Calu3 (cell line): ENCODE results near the gene CYB5B. TPM values are rescaled to one million over a fixed set of nuclear protein-coding genes. Genes with fewer than 3 reads are reported as not detected.

Source experiments
- BruUV-seq: library from RNA; stranded (reverse); fragments of 400-500 nt; replicated peaks from 2 replicates; lab custom pipeline; 2021; lab: Mats Ljungman, UMichigan
- CTCF ChIA-PET: fragments of 300-600 bp; sonication (Branson Sonifier 250); formaldehyde crosslinking; loops from one replicate; lab custom pipeline; 2022; ENCODE audit warnings: antibody characterized with exemption; lab: Charles Lee
- DNase-seq: peaks from one replicate; pipeline ENCODE4 v3.0.0; 2022
- H3K27ac Mint-ChIP-seq: one replicate; pipeline ENCODE4 v1.8.0; 2022; ENCODE audit warnings: mixed read lengths; ENCODE audit not compliant: unreplicated experiment
- H3K27me3 Mint-ChIP-seq: one replicate; pipeline ENCODE4 v1.8.0; 2022; ENCODE audit warnings: mixed read lengths; ENCODE audit not compliant: unreplicated experiment
- H3K36me3 Mint-ChIP-seq: one replicate; pipeline ENCODE4 v1.8.0; 2022; ENCODE audit warnings: mild to moderate bottlenecking, moderate library complexity, mixed read lengths; ENCODE audit not compliant: insufficient read depth, unreplicated experiment
- H3K4me1 Mint-ChIP-seq: one replicate; pipeline ENCODE4 v1.8.0; 2022; ENCODE audit warnings: mild to moderate bottlenecking, low read depth, mixed read lengths; ENCODE audit not compliant: unreplicated experiment
- H3K4me3 Mint-ChIP-seq: one replicate; pipeline ENCODE4 v1.8.0; 2022; ENCODE audit warnings: mild to moderate bottlenecking, low read depth, moderate library complexity, mixed read lengths; ENCODE audit not compliant: unreplicated experiment
- H3K9me3 Mint-ChIP-seq: one replicate; pipeline ENCODE4 v1.8.0; 2022; ENCODE audit warnings: low read depth, mixed read lengths; ENCODE audit not compliant: unreplicated experiment
- CTCF ChIP-seq: fragments of 200-600 bp; IDR thresholded peaks from one replicate; pipeline ENCODE4 v1.8.0; 2022; ENCODE audit warnings: antibody characterized with exemption; ENCODE audit not compliant: unreplicated experiment
- intact Hi-C: fragments of 100-400 bp; cut with micrococcal nuclease; formaldehyde crosslinking; loops from one replicate; pipeline ENCODE4 v1.10.0; 2022; ENCODE audit not compliant: unreplicated experiment
- total RNA-seq: library from RNA; stranded (reverse); gene quantifications from 2 replicates; pipeline ENCODE4 v1.2.3, GENCODE V29; 2022

CYB5B gene
- total RNA-seq, 1 experiment from 2014 or later: 179 TPM

GRCh38 chr16:69434066-69434465 is 9.6 kb downstream of the CYB5B start:
- intact Hi-C loops: no loop called here
- Mint-ChIP-seq H3K4me3 (no peak overlapping the region), H3K27me3 (no peaks in the 10 kb centered on the region), H3K9me3 (no peaks in the 10 kb centered on the region), H3K27ac (no peak overlapping the region), H3K36me3 (peaks cover 28% of the 10 kb centered on the region), H3K4me1 (peaks cover 19% of the 10 kb centered on the region)
- no peak for TF ChIP-seq CTCF
- CTCF ChIA-PET: interaction anchor here (0.7 kb wide), 1 partner anchor 22 kb away, joined by 4 read pairs; no protein-coding TSS in a partner anchor
- no TSS peak for BruUV-seq
- no peak for DNase-seq

GRCh38 chr16:69435977-69436820 is 11.8 kb downstream of the CYB5B start:
- H3K27me3 Mint-ChIP-seq: no peaks in the 10 kb centered on the region
- H3K27ac Mint-ChIP-seq: no peak overlapping the region
- no peak overlapping the region for H3K4me3 Mint-ChIP-seq
- no peaks in the 10 kb centered on the region for H3K9me3 Mint-ChIP-seq
- H3K36me3 Mint-ChIP-seq: peaks cover 27% of the 10 kb centered on the region
- TF ChIP-seq CTCF: no peak
- no peak for DNase-seq
- BruUV-seq: no TSS peak
- intact Hi-C loops: no loop called here
- CTCF ChIA-PET: interaction anchor here (0.5 kb wide), 1 partner anchor 376 kb away, joined by 3 read pairs; no protein-coding TSS in a partner anchor
- H3K4me1 Mint-ChIP-seq: peaks cover 19% of the 10 kb centered on the region

GRCh38 chr16:69436896-69437295 is 12.5 kb downstream of the CYB5B start:
- CTCF ChIA-PET: no interaction called here
- intact Hi-C loops: no loop called here
- TF ChIP-seq CTCF: no peak
- Mint-ChIP-seq H3K27me3 (no peaks in the 10 kb centered on the region), H3K9me3 (no peaks in the 10 kb centered on the region), H3K27ac (no peak overlapping the region), H3K4me1 (peaks cover 14% of the 10 kb centered on the region), H3K36me3 (peaks cover 21% of the 10 kb centered on the region), H3K4me3 (no peak overlapping the region)
- no peak for DNase-seq
- no TSS peak for BruUV-seq

- Mint-ChIP-seq H3K4me1 (peaks cover 16% of the 10 kb centered on the region), H3K4me3 (no peak overlapping the region), H3K27ac (no peak overlapping the region), H3K36me3 (peaks cover 20% of the 10 kb centered on the region), H3K27me3 (no peaks in the 10 kb centered on the region), H3K9me3 (no peaks in the 10 kb centered on the region)
- no peak for TF ChIP-seq CTCF
- BruUV-seq: no TSS peak
- intact Hi-C loops: no loop called here
- no peak for DNase-seq
- CTCF ChIA-PET: interaction anchor here (0.6 to 0.7 kb wide), 2 partner anchors 83 to 176 kb away, joined by 3 to 9 read pairs; no protein-coding TSS in a partner anchor
Measured at GRCh38 chr16:69438465-69438864, 14.0 kb downstream of the CYB5B start.
